D721Med (cell line): ENCODE results near the gene NSMCE4A.
A peak's percentile ranks its signal among the peaks of the same experiment; 100 is the strongest.
"Not testable (repeated sequence)": the region's sequence is repeated elsewhere in the genome, so short reads cannot be mapped to it uniquely, and the experiment has no call there.

Experiments used
- DNase-seq: peaks from one replicate; pipeline ENCODE4 v3.0.0; 2011; ENCODE audit warnings: low spot score; ENCODE audit not compliant: insufficient read length
- FAIRE-seq: peaks from 2 replicates; lab custom pipeline; 2011; peaks lifted over from hg19 to GRCh38; lab: Jason Lieb, UNC
- TF ChIP-seq, protein P1 (sequence below): IDR thresholded peaks from 2 replicates; pipeline ENCODE4 v1.5.1; 2012; ENCODE audit warnings: mild to moderate bottlenecking, control low read depth; ENCODE audit not compliant: insufficient read depth; ENCODE audit errors: missing control alignments

NSMCE4A gene

DNA sequence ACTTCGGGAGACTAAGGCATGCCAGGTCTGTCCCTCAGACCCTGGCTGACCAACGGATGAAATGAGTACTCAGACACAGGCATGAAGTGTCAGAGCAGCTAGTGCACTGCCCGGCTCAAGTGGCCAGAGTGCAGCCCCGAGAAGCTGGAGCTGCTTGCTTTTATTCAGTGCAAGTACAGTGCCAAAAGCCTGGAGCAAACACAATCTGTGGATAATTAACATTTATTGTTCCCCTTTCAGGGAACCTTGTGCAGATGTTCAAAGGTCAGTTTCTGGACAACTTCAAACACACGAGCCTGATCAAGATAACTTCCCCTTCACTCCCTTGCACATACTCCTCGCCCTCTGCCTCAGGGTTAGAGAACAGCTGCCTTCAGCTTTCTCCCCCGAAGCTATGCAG, 39.3 kb downstream of the NSMCE4A start:
- FAIRE-seq (no peak), DNase-seq (no peak)
- TF ChIP-seq, protein P1, sequence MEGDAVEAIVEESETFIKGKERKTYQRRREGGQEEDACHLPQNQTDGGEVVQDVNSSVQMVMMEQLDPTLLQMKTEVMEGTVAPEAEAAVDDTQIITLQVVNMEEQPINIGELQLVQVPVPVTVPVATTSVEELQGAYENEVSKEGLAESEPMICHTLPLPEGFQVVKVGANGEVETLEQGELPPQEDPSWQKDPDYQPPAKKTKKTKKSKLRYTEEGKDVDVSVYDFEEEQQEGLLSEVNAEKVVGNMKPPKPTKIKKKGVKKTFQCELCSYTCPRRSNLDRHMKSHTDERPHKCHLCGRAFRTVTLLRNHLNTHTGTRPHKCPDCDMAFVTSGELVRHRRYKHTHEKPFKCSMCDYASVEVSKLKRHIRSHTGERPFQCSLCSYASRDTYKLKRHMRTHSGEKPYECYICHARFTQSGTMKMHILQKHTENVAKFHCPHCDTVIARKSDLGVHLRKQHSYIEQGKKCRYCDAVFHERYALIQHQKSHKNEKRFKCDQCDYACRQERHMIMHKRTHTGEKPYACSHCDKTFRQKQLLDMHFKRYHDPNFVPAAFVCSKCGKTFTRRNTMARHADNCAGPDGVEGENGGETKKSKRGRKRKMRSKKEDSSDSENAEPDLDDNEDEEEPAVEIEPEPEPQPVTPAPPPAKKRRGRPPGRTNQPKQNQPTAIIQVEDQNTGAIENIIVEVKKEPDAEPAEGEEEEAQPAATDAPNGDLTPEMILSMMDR: no peak

DNA sequence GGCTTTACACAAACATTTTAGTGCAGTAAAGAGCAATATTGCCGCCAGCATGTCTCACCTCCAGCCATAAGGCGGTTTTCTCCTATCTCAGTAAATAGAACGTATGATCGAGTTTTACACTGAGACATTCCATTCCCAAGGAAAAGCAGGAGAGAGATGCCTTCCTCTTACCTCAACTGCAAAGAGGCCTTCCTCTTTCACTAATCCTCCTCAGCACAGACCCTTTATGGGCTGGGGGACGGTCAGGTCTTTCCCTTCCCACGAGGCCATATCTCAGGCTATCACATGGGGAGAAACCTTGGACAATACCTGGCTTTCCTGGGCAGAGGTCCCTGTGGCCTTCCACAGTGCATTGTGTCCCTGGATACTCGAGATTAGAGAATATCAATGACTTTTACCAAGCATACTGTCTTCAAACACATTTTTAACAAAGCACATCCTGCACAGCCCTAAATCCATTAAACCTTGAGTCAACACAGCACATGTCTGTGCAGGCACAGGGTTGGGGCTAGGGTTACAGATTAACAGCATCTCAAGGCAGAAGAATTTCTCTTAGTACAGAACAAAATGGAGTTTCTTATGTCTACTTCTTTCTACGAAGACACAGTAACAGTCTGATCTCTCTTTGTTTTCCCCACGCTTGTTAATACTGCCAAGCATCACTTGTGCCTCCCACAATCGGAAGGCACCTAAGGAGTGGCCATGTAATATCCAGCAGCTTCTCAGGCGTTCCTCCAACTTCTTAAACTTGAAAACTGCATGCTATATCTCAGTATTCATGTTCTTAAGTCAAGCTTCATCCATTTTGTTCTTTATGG, 44.5 kb downstream of the NSMCE4A start:
- DNase-seq, FAIRE-seq: not testable (repeated sequence)

DNA sequence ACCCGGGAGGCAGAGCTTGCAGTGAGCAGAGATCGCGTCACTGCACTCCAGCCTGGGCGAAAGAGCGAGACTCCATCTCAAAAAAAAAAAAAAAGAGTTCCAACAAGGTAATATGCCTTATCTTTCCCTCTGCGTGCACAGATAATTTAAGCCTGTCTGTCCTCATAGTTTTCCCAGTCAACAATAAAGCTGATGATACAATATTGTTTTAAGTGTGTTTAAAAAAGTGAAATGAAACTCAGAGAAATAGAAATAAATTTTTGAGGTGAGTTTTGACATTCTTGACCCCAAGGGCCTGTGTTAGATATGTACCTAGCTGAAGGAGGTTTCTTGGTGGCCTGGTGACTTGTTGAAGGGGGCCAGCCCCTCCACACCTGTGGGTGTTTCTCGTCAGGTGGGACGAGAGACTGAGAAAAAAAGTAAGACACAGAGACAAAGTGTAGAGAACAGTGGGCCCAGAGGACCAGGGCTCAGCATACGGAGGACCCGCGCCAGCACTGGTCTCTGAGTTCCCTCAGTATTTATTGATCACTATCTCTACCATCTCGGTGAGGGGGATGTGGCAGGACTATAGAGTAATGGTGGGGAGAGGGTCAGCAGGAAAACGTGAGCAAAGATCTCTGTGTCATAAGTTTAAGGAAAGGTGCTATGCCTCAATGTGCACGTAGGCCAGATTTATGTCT, 45.3 kb downstream of the NSMCE4A start:
- not testable (repeated sequence) for DNase-seq, FAIRE-seq

DNA sequence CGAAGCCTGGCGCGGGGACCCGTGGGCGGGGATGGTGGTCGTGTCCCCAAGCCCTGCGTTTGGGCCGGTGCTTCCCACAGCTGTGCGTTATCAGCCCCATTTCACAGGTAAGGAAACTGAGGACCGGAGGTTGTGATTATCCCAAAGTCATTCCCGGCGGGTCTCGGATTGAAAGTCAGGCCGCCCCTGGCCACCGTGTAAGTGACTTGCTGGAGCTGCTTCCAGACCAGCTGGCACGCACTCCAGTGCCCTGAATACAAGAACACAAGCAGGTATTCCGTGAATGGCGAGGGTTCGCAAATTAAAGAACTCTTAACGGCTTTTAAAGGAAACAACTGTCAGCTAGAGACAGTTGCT, 46.5 kb downstream of the NSMCE4A start:
- DNase-seq (no peak), FAIRE-seq (no peak)
- TF ChIP-seq, protein P1: no peak

DNA sequence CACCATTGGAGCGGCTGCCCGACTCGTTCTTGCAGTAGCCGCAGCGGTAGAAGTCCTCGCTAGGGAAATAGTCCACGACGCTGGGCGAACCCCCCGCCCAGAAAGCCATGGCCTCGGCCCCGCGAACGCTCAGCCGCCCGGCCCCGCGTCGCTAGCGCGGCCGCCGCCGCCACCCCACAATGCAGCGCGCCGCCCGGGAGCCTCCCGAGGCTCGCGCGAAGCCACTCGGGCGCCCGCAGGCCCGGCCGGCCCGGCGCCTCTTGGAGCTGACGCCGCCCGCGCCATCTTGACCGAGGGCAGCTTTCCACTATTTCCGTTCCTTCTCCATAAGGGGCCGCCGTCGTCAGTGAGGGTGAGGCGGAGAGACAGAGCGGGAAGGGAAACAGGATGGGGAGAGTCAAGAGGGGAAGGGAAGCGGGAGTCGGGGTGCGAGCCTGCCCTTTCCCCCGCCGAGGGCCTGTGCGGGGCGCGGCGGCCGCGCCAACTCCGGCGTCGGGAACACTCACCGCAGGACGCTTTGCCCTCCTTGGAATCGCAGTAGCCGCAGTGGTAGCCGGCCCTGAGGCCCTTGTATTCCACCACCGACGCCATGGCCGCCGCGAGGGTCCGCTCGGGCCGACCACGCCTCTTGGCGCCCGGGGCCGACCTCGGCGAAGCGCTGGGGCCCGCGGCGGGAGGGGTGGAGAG, 47.0 kb downstream of the NSMCE4A start, which contains the start of gene ATE1:
ATE1 (minus strand) TSS at position 191 of the 687 bp plus-strand sequence; CDS start at position 109, 82 bp downstream.
- TF ChIP-seq, protein P1: no peak
- FAIRE-seq (no peak), DNase-seq (peak; percentile 23)

DNA sequence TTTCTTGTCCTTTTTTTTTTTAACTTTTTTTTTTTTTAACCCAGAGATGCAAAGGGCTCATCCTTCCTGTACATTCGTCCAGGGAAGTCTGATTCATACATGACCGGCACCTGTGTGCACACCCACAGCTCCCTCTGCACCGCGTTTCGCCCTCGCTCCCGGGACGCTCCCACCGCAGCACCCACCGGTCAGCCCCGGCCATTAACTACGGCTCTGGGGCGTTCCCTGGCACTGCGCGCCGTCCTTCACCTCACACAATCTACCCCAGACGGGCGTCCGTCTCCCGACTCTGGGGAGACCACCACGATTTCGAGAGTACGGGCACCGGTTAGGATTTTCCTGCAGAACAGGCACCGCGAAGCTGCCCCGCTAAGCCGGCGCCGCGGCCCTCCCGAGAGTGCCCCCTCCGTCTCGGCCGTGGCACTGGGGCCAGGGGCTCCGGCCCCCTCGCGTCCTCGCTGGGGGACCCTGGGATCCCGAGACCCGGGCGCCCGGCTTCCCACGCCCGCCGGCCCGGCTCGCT, 47.6 kb downstream of the NSMCE4A start:
- FAIRE-seq (no peak), DNase-seq (no peak)
- TF ChIP-seq, protein P1: no peak

DNA sequence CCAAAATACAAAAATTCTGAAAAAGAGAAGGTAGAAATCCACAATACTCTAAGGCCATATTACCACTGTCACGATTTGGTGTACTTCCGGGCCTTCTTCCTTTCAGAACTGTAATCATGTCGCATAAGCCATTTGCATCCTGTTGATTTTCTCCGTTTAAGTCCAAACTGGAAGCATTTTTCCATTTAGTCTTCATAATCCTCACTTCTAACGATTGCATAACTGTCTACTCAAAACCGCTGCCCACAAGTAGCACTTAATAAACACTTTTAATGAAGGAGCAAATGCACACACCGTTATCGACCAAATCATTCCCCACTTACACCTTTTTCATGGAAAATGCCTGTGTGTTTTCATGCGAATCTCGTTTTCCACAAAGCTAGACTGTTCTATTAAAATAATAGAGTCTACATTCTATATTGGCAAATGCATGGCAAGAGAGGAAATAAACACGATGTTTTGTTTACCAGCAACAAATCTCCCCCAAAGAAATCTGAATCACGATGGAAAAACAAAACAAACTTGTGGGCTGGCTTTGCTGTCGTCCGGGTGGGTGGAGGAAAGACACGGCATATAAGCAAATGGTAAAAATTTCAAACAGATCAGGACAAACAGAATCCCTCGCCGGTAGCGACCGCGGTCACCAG, 48.2 kb downstream of the NSMCE4A start:
- FAIRE-seq: no peak
- no peak for DNase-seq
- TF ChIP-seq, protein P1: no peak
